GM12865 (cell line): ENCODE data around the gene PIEZO1.

ENCODE experiments used
- DNase-seq: peaks from one replicate; pipeline ENCODE4 v3.0.0; 2010; ENCODE audit warnings: low read depth
- H3K4me3 ChIP-seq: 2 replicates; pipeline ENCODE4 v1.5.1; 2011; ENCODE audit warnings: mild to moderate bottlenecking, low read depth, low read length, control low read depth
- TF ChIP-seq, protein P1 (sequence below): IDR thresholded peaks from 2 replicates; pipeline ENCODE4 v1.5.1; 2011; ENCODE audit warnings: low read length, control low read depth, low read depth, inconsistent platforms; ENCODE audit not compliant: insufficient read depth; ENCODE audit errors: missing control alignments

Gene PIEZO1

DNA sequence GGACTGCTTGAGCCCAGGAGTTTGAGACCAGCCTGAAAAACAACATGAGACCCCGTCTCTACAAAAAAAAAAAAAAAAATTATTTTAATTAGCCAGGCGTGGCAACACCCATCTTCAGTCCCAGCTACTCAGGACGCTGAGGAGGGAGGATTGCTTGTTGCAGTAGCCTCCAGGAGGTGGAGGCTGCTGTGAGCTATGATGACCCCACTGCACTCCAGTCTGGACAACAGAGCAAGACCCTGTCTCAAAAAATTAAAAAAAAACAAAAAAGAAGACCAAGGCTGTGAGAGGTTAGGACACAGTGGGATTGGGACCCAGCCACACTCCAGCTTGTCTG is 97.4 kb downstream of the PIEZO1 start:
- no peak overlapping the region for H3K4me3 ChIP-seq
- TF ChIP-seq, protein P1, sequence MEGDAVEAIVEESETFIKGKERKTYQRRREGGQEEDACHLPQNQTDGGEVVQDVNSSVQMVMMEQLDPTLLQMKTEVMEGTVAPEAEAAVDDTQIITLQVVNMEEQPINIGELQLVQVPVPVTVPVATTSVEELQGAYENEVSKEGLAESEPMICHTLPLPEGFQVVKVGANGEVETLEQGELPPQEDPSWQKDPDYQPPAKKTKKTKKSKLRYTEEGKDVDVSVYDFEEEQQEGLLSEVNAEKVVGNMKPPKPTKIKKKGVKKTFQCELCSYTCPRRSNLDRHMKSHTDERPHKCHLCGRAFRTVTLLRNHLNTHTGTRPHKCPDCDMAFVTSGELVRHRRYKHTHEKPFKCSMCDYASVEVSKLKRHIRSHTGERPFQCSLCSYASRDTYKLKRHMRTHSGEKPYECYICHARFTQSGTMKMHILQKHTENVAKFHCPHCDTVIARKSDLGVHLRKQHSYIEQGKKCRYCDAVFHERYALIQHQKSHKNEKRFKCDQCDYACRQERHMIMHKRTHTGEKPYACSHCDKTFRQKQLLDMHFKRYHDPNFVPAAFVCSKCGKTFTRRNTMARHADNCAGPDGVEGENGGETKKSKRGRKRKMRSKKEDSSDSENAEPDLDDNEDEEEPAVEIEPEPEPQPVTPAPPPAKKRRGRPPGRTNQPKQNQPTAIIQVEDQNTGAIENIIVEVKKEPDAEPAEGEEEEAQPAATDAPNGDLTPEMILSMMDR = no peak
- DNase-seq = no peak

DNA sequence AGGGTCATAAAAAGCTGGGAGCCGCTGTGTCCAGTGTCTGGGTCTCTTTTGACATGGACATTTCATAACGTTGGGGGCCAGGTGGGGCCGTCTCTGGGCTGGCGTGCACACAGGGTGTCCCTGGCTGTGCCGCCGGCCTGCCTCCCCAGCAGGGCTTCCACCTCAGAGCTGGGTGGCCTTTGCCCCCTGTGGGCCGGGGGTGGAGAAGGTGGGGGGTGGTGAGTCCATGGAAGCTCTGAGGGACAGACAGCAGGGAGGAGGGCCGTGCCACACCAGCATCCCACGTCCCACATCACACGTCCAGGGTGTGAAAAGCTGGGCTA is 97.8 kb downstream of the PIEZO1 start:
- TF ChIP-seq, protein P1 = no peak
- no peak overlapping the region for H3K4me3 ChIP-seq
- no peak for DNase-seq

DNA sequence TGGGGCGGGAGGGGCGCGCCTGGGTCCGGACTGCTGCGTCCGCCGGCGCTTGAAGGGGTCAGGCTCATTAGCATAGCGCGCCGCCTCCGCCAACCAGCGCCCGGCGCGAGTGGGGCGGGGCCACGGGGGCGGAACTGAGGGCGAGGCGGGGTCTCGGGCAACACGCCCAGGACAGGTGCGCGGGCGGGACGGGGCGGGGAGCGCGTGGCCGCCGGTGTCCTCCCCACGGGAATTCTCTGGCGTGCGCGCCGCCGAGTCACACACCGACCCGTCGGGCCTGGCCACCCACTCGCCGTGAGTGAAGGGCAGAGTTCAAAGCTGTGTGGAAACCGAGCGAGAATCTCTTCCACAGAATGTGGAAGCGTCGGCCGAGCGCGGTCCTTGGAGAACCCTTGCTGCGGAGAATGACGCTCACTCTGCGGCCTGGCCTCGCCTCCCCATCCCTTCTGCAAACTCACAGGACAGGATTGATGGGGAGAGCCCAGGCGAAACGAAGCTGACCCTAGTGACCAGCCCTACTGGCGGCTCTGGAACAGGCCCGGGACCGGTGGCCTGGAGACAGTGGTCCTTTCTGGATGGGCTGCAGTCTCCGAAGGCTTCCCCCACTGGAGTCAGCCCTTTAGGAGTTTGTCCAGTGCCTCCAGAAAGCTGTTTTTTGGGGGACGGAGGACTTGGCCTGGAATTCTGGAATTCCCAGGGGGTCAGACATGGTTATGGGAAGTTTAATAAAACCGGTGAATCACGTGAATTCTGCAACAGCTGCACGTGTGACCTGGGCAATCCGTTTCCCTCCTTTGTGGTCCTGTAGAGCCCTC is 98.4 kb downstream of the PIEZO1 start, which contains the start of gene SNAI3:
TSS of gene SNAI3 (minus strand) at position 69 of the 815 bp plus-strand sequence. CDS start 101 bp downstream, outside the sequence.
- peak within 1 kb of the TSS; percentile 80 for H3K4me3 ChIP-seq
- peak; percentile 87 for DNase-seq
- TF ChIP-seq, protein P1 = no peak

DNA sequence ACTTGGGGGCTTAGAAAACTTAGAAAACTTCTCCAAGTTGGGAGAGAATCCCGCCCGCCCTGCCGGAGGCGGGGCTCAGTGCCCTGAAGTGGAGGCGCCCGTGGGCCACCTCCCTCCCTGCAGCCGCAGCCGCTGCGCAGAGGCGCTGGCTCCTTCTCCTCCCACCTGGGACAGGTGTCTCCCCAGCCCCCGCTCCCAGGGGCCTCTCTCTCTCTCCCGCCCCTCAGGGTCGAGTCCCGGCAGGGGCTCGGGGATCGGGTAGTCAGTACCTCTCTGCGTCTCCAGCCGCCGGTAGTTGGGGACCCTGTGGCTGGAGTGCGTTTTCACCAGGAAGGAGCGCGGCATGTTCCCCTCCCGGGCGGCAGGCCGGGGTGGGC is 99.0 kb downstream of the PIEZO1 start:
- no peak for DNase-seq
- TF ChIP-seq, protein P1 = no peak
- H3K4me3 ChIP-seq = peak overlapping the region; percentile 80

DNA sequence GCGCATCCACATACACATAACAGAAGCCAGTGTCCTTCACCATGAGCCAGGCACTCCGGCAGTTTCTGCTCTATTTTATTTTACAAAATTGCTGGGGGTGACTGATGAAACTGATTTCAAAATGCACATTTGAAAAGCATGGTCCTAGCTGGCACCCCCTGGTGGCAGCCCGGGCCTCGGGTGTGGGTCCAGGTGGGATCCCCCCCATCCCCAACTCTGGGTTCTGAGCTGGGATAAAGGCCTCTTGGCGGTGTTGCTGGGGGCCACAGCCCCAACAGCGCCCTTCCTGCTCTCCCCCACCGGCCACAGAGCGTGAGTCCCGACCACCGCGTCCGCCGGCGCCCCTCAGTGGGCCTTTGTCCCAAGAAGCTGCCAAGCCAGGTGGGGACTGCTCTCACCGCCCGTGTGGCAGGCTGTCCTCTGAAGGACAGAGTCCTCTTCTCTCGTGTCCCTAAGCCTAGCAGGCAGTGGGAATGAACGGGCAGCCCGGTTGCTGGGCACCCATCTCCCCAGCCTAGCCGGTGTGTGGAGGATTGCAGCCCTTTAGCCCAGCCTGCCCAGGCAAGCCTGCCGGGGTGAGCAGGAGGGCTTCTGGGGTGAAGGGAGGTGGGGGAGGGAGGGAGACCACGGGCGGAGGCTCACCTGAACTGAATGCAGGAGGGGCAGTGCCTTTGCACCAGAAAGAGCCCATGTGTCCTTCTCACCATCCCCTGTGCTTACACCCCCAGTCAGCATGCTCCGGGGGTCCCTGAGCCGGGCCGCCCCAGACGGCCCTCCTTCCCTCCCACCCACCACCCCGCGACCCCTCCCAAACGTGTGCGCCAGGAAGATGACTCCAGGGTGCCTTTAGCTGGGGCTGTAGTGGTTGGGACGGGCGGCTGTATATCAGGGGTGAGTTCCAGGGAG is 99.6 kb downstream of the PIEZO1 start:
- peak overlapping the region; percentile 80 for H3K4me3 ChIP-seq
- TF ChIP-seq, protein P1 = peak; percentile 50
- DNase-seq = no peak

DNA sequence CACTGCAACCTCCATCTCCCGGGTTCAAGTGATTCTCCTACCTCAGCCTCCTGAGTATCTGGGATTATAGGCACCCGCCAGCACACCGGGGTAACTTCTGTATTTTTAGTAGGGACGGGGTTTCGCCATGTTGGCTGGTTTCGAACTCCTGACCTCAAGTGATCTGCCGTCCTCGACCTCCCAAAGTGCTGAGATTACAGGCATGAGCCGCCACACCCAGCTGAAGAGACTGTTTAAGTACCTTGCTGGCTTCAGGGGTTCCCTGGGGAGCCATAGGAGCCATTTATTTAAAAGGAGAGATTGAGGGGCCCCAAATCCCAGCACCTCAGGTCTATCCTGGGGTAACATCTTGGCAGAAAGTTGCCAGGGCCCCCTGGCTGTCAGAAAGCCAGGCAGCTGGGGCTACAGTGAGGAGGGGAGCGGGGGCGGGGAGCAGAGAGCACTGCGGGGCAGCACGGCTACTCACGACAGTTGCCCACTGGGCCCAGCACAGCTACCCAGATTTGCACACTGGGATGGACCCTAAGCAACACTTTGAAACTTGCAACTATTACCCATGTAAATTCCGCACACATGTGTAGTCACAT is 100.4 kb downstream of the PIEZO1 start:
- TF ChIP-seq, protein P1 = no peak
- H3K4me3 ChIP-seq = no peak overlapping the region
- no peak for DNase-seq
